ENCODE measurements around the gene ATP2A3. TPM values are rescaled to one million over a fixed set of nuclear protein-coding genes. Genes with fewer than 3 reads are reported as not detected.

Gene ATP2A3
- total and polyA plus RNA-seq, 2 experiments from 2014 or later: 4.2 to 6.9 TPM

- DNase-seq (ENCODE audit: low read depth in 1 of 2, low spot score in 1 of 2): no peak
- peak overlapping the region; percentile 56 for H3K27ac ChIP-seq
- no peak for TF ChIP-seq CTCF (IDR thresholded peaks at IDR 0.05; ENCODE audit: low read depth, low read length)
- no peaks in the 10 kb centered on the region for H3K27me3 ChIP-seq
- peaks cover 32% of the 10 kb centered on the region for H3K4me1 ChIP-seq (ENCODE audit: low read depth)
- H3K36me3 ChIP-seq: no peaks in the 10 kb centered on the region
- H3K4me3 ChIP-seq: no peak overlapping the region
- H3K9me3 ChIP-seq (ENCODE audit: low read depth): no peaks in the 10 kb centered on the region
Observed at GRCh38 chr17:3918372-3919122, 45.7 kb downstream of the ATP2A3 start.

GRCh38 chr17:3917391-3917931, 46.8 kb downstream of the ATP2A3 start:
- Histone ChIP-seq H3K27me3 (no peaks in the 10 kb centered on the region), H3K36me3 (no peaks in the 10 kb centered on the region), H3K9me3 (ENCODE audit: low read depth) (no peaks in the 10 kb centered on the region), H3K4me1 (ENCODE audit: low read depth) (peaks cover 32% of the 10 kb centered on the region), H3K27ac (peak overlapping the region; percentile 83), H3K4me3 (no peak overlapping the region)
- peak; percentile 65 to 82 for DNase-seq (ENCODE audit: low read depth in 1 of 2, low spot score in 1 of 2)
- no peak for TF ChIP-seq CTCF (IDR thresholded peaks at IDR 0.05; ENCODE audit: low read depth, low read length)

- Histone ChIP-seq H3K4me3 (no peak overlapping the region), H3K27me3 (no peaks in the 10 kb centered on the region), H3K4me1 (ENCODE audit: low read depth) (peaks cover 32% of the 10 kb centered on the region), H3K27ac (peak overlapping the region; percentile 83), H3K36me3 (no peaks in the 10 kb centered on the region), H3K9me3 (ENCODE audit: low read depth) (no peaks in the 10 kb centered on the region)
- no peak for DNase-seq (ENCODE audit: low read depth in 1 of 2, low spot score in 1 of 2)
- no peak for TF ChIP-seq CTCF (IDR thresholded peaks at IDR 0.05; ENCODE audit: low read depth, low read length)
Observed at GRCh38 chr17:3916825-3917224, 47.4 kb downstream of the ATP2A3 start.

- DNase-seq (ENCODE audit: low read depth in 1 of 2, low spot score in 1 of 2): peak in 1 of 2 donors; percentile 84
- no peak within 1 kb of the TSS for H3K4me3 ChIP-seq
- H3K4me1 ChIP-seq (ENCODE audit: low read depth): peaks cover 32% of the 10 kb centered on the region
- no peaks in the 10 kb centered on the region for H3K9me3 ChIP-seq (ENCODE audit: low read depth)
- H3K27ac ChIP-seq: peak within 1 kb of the TSS; percentile 83
- no peak for TF ChIP-seq CTCF (IDR thresholded peaks at IDR 0.05; ENCODE audit: low read depth, low read length)
- no peaks in the 10 kb centered on the region for H3K36me3 ChIP-seq
- H3K27me3 ChIP-seq: no peaks in the 10 kb centered on the region
Observed at GRCh38 chr17:3915995-3916696, 48.1 kb downstream of the ATP2A3 start, which contains the start of gene P2RX1. Gene P2RX1 (minus strand): TSS chr17:3916465. CDS start chr17:3916225, 240 bp downstream.

GRCh38 chr17:3915581-3915994, 48.6 kb downstream of the ATP2A3 start:
- Histone ChIP-seq H3K9me3 (ENCODE audit: low read depth) (no peaks in the 10 kb centered on the region), H3K27ac (peak overlapping the region; percentile 83), H3K27me3 (no peaks in the 10 kb centered on the region), H3K4me1 (ENCODE audit: low read depth) (peaks cover 32% of the 10 kb centered on the region), H3K36me3 (no peaks in the 10 kb centered on the region), H3K4me3 (no peak overlapping the region)
- DNase-seq (ENCODE audit: low read depth in 1 of 2, low spot score in 1 of 2): no peak
- no peak for TF ChIP-seq CTCF (IDR thresholded peaks at IDR 0.05; ENCODE audit: low read depth, low read length)
